Transverse colon (tissue), 4 donors: ENCODE measurements around the gene ORMDL3. TPM values are rescaled to one million over a fixed set of nuclear protein-coding genes. Genes with fewer than 3 reads are reported as not detected.
A peak's percentile ranks its signal among the peaks of the same experiment; 100 is the strongest.

Experiments
- DNase-seq: peaks from one replicate; pipeline ENCODE4 v3.0.0-alpha.2; 2019
- H3K27ac ChIP-seq, 4 donors: fragments of 200-600 bp; sonication (generic); 2 replicates each; pipeline ENCODE4 v1.5.1; 2016 to 2018; ENCODE audit warnings: inconsistent platforms in 4 of 4
- H3K27me3 ChIP-seq: fragments of 200-600 bp; sonication (generic); 2 replicates; pipeline ENCODE4 v1.5.1; 2017; ENCODE audit warnings: inconsistent platforms
- H3K36me3 ChIP-seq, 4 donors: fragments of 200-600 bp; sonication (generic); 2 replicates each; pipeline ENCODE4 v1.5.1; 2017 to 2019; ENCODE audit warnings: inconsistent platforms in 4 of 4
- H3K4me1 ChIP-seq, 4 donors: fragments of 200-600 bp; sonication (generic); 2 replicates each; pipeline ENCODE4 v1.5.1; 2017 to 2020; ENCODE audit warnings: inconsistent platforms in 4 of 4
- H3K4me3 ChIP-seq, 4 donors: fragments of 200-600 bp; sonication (generic); 1 replicate in 1 of 4; 2 replicates in 3 of 4; pipeline versions ENCODE4 v1.5.1 to v1.6.1; 2017 to 2019; ENCODE audit warnings: inconsistent platforms in 4 of 4
- H3K9me3 ChIP-seq, 2 donors: fragments of 200-600 bp; sonication (generic); 2 replicates each; pipeline ENCODE4 v1.5.1; 2017 to 2019; ENCODE audit warnings: inconsistent platforms in 2 of 2
- EP300 ChIP-seq: sonication (generic); formaldehyde crosslinking; IDR thresholded peaks from one replicate; pipeline ENCODE4 v1.6.1; 2017; ENCODE audit warnings: antibody characterized with exemption, low read depth
- POLR2A ChIP-seq: fragments of 450-650 bp; IDR thresholded peaks from one replicate; pipeline ENCODE4 v1.6.1; 2016; ENCODE audit warnings: antibody characterized with exemption, mild to moderate bottlenecking, moderate library complexity
- POLR2AphosphoS5 ChIP-seq, 3 donors: sonication (generic); formaldehyde crosslinking; IDR thresholded peaks; one replicate each; pipeline ENCODE4 v1.6.1; 2016; ENCODE audit warnings: antibody characterized with exemption in 3 of 3
- WGBS, 2 donors: methylation state at CpG; one replicate each; pipeline ENCODE4 v1.1.5; 2018; ENCODE audit warnings: low coverage in 1 of 2; 5-methylcytosine and 5-hydroxymethylcytosine counted together
- in situ Hi-C, 4 donors: fragments of 200-750 bp; cut with MboI; loops; one replicate each; pipeline versions ENCODE4 v1.15.0 to v1.15.1; 2017; ENCODE audit warnings: low sequenced_read_pairs in 3 of 4, low pct_ligation_motif_present in 1 of 4, low pct_unique_long_range_greater_than_20kb in 1 of 4
- intact Hi-C: fragments of 100-400 bp; cut with DNase I; formaldehyde crosslinking; loops from one replicate; pipeline ENCODE4 v1.15.1; 2023; ENCODE audit warnings: low total_unique reads
- total RNA-seq, 4 donors: library from RNA; depleted of rRNA; stranded (reverse); fragments of >200 nt; gene quantifications; one replicate each; pipeline ENCODE4 v1.1.0, GENCODE V29; 2016
- TF ChIP-seq, protein P1 (sequence below), 5 experiments: fragments of 200-600 bp in 3 of 5; fragments of 450-650 bp in 2 of 5; sonication (generic) in 3 of 5; IDR thresholded peaks; 1 replicate in 2 of 5; 2 replicates in 3 of 5; pipeline ENCODE4 v1.5.1; 2016 to 2017; ENCODE audit warnings: antibody characterized with exemption in 5 of 5, inconsistent platforms in 3 of 5, mild to moderate bottlenecking in 2 of 5, moderate library complexity in 1 of 5

Gene ORMDL3
- total RNA-seq, 4 donors from 2014 or later = 47.4 to 78.9 (median 56.7) TPM

- DNase-seq = no peak
- 60 to 67% methylated on average over 1 to 18 of the region's 19 CpGs for WGBS, 2 donors
- no peaks in the 10 kb centered on the region for H3K9me3 ChIP-seq
- intact Hi-C loops = no loop called here
- peaks cover 0 to 20% (median 6%) of the 10 kb centered on the region in 4 donors for H3K36me3 ChIP-seq
- TF ChIP-seq POLR2AphosphoS5 (IDR thresholded peaks at IDR 0.05) (no peak), EP300 (no peak), POLR2A (no peak)
- TF ChIP-seq, protein P1, sequence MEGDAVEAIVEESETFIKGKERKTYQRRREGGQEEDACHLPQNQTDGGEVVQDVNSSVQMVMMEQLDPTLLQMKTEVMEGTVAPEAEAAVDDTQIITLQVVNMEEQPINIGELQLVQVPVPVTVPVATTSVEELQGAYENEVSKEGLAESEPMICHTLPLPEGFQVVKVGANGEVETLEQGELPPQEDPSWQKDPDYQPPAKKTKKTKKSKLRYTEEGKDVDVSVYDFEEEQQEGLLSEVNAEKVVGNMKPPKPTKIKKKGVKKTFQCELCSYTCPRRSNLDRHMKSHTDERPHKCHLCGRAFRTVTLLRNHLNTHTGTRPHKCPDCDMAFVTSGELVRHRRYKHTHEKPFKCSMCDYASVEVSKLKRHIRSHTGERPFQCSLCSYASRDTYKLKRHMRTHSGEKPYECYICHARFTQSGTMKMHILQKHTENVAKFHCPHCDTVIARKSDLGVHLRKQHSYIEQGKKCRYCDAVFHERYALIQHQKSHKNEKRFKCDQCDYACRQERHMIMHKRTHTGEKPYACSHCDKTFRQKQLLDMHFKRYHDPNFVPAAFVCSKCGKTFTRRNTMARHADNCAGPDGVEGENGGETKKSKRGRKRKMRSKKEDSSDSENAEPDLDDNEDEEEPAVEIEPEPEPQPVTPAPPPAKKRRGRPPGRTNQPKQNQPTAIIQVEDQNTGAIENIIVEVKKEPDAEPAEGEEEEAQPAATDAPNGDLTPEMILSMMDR (IDR thresholded peaks at IDR 0.05) = no peak
- in situ Hi-C loops = no loop called here
- no peaks in the 10 kb centered on the region for H3K27me3 ChIP-seq
- H3K4me3 ChIP-seq = no peak overlapping the region
- peaks cover 4 to 27% (median 17%) of the 10 kb centered on the region in 4 donors for H3K4me1 ChIP-seq
- H3K27ac ChIP-seq = no peak overlapping the region
Observed at GRCh38 chr17:39920218-39921210, 6.9 kb downstream of the ORMDL3 start.

DNA sequence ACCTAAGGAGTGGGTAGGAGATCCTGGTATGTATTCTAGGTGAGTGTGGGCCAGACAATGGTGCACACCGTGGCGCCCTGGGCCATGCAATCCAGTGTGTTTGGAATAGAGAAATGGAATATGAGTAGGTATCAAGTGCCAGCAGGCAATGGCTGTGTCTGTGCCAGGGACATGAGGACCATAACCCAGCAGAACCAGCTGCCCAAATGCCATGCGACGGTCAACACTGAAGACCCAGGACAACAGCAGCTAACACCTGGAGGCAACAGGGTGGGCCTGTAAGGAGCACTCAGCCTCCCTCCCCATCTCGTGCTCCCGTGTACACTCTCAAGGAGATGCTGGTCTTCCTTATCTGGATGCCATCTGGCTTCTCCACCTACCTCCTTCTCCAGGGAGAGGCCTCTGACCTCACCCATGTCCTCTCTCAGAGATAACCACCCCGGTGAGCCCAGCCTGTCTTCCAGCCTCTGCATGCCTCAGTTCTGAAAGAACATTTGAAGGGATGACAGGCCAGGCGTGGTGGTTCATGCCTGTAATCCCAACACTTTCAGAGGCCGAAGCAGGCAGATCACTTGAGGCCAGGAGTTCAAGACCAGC lies 8.2 kb downstream of the ORMDL3 start:
- intact Hi-C loops = no loop called here
- no peak for DNase-seq
- TF ChIP-seq EP300 (no peak), POLR2AphosphoS5 (IDR thresholded peaks at IDR 0.05) (no peak), POLR2A (no peak)
- TF ChIP-seq, protein P1 (IDR thresholded peaks at IDR 0.05) = no peak
- no peaks in the 10 kb centered on the region for H3K27me3 ChIP-seq
- H3K4me1 ChIP-seq = peaks cover 0 to 25% (median 12%) of the 10 kb centered on the region in 4 donors
- peaks cover 0 to 20% (median 6%) of the 10 kb centered on the region in 4 donors for H3K36me3 ChIP-seq
- H3K9me3 ChIP-seq = no peaks in the 10 kb centered on the region
- in situ Hi-C loops = no loop called here
- WGBS, 2 donors = 96% methylated on average over 9 of the region's 9 CpGs; no CpG with 5 or more reads in 1 of the 2 donors
- H3K27ac ChIP-seq = peak overlapping the region; percentile 75 to 85 (median 80)
- no peak overlapping the region for H3K4me3 ChIP-seq

DNA sequence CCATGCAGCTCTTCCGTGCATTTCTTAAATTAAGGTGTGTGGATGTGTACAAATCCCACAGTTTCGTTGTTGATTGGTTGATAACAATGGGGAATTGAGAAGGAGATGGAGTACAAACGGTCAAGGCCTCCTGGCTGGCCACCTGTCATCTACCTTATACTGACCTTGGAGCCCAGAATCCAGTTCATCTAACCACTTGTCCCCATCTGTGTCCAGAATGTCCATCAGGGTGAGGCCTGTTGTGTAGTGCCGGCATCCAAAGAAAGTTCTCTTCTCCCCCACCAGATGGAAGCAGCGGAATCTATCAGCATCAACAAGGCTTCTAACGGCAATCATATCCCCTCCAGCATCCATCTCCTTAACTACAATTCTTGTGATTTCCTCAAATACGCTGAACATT lies 10.5 kb downstream of the ORMDL3 start:
- peak overlapping the region; percentile 75 to 85 (median 80) for H3K27ac ChIP-seq
- TF ChIP-seq, protein P1 (IDR thresholded peaks at IDR 0.05) = peak in 1 of 5 experiments; percentile 9
- TF ChIP-seq POLR2A = no peak
- WGBS, 2 donors = 45 to 67% methylated on average over 2 to 7 of the region's 7 CpGs
- intact Hi-C loops = no loop called here
- no peaks in the 10 kb centered on the region for H3K9me3 ChIP-seq
- in situ Hi-C loops = no loop called here
- H3K36me3 ChIP-seq = peaks cover 0 to 3% (median under 1%) of the 10 kb centered on the region in 4 donors
- peaks cover 0 to 25% (median 12%) of the 10 kb centered on the region in 4 donors for H3K4me1 ChIP-seq
- H3K27me3 ChIP-seq = no peaks in the 10 kb centered on the region
- no peak for DNase-seq
- no peak overlapping the region for H3K4me3 ChIP-seq

GRCh38 chr17:39915559-39915958 lies 11.8 kb downstream of the ORMDL3 start:
- intact Hi-C loops (no loop called here), in situ Hi-C loops (no loop called here)
- Histone ChIP-seq H3K4me1 (peaks cover 0 to 25% (median 12%) of the 10 kb centered on the region in 4 donors), H3K9me3 (no peaks in the 10 kb centered on the region), H3K36me3 (no peaks in the 10 kb centered on the region), H3K27me3 (no peaks in the 10 kb centered on the region), H3K4me3 (no peak overlapping the region), H3K27ac (peak overlapping the region; percentile 75 to 85 (median 80))
- DNase-seq = no peak
- 73 to 87% methylated on average over 3 to 4 of the region's 4 CpGs for WGBS, 2 donors
- TF ChIP-seq, protein P1 (IDR thresholded peaks at IDR 0.05) = no peak
- no peak for TF ChIP-seq EP300
